OCI-LY7 (cell line): ENCODE data around the gene B3GALT4.

Experiments used
- CTCF ChIP-seq: fragments of 200-600 bp; sonication (generic); conservative IDR thresholded peaks from 2 replicates; pipeline ENCODE4 v1.5.1; 2014; ENCODE audit warnings: mild to moderate bottlenecking, antibody characterized with exemption, low read length, moderate library complexity, mixed read lengths
- EZH2phosphoT487 ChIP-seq: fragments of 200-600 bp; sonication (generic); IDR thresholded peaks from 2 replicates; pipeline ENCODE4 v1.6.1; 2018; ENCODE audit warnings: low read depth, borderline replicate concordance, mild to moderate bottlenecking, mixed run types, antibody characterized with exemption, low read length, moderate library complexity, mixed read lengths

- no peak for TF ChIP-seq CTCF
- TF ChIP-seq EZH2phosphoT487, result no peak
Observed at GRCh38 chr6:33243476-33243875, 33.4 kb upstream of the B3GALT4 start.
